Endothelial cell of umbilical vein (primary cell): ENCODE results near the gene SCAPER. TPM values are rescaled to one million over a fixed set of nuclear protein-coding genes. Genes with fewer than 3 reads are reported as not detected.
"Not testable (repeated sequence)": the region's sequence is repeated elsewhere in the genome, so short reads cannot be mapped to it uniquely, and the experiment has no call there.

Experiments used
- BruUV-seq: library from RNA; stranded (reverse); fragments of 400-500 nt; replicated peaks from 2 replicates; lab custom pipeline; 2021; lab: Mats Ljungman, UMichigan
- CTCF ChIA-PET: fragments of 300-600, 350-600 bp; sonication (Branson Sonifier 250); formaldehyde crosslinking; loops from one replicate; lab custom pipeline; 2021; ENCODE audit warnings: antibody characterized with exemption, inconsistent platforms; lab: Charles Lee
- POLR2A ChIA-PET: fragments of 300-600, 350-600 bp; sonication (Branson Sonifier 250); formaldehyde crosslinking; loops from one replicate; lab custom pipeline; 2021; ENCODE audit warnings: antibody characterized with exemption, inconsistent platforms; lab: Charles Lee
- DNase-seq: peaks from one replicate; pipeline ENCODE4 v3.0.0-alpha.2; 2011; ENCODE audit warnings: low read depth, low spot score
- FAIRE-seq: peaks from 2 replicates; lab custom pipeline; 2011; peaks lifted over from hg19 to GRCh38; lab: Jason Lieb, UNC
- H2AFZ ChIP-seq: 2 replicates; pipeline ENCODE4 v1.6.0; 2012; ENCODE audit warnings: low read depth, low read length, control low read depth, inconsistent platforms
- H3K27ac ChIP-seq: 2 replicates; pipeline ENCODE4 v1.5.1; 2011; ENCODE audit warnings: low read depth, mild to moderate bottlenecking, control low read depth, low read length, moderate library complexity; ENCODE audit not compliant: insufficient read depth
- H3K27me3 ChIP-seq, 2 experiments: 2 replicates each; pipeline versions ENCODE4 v1.6.0 to v1.6.1; 2011; ENCODE audit warnings: low read length in 2 of 2, mixed read lengths in 1 of 2; ENCODE audit not compliant: control insufficient read depth in 2 of 2, insufficient read depth in 2 of 2
- H3K36me3 ChIP-seq, 2 experiments: 2 replicates in 1 of 2; 3 replicates in 1 of 2; pipeline ENCODE4 v1.5.1; 2011; ENCODE audit warnings: low read length in 2 of 2, mild to moderate bottlenecking in 1 of 2, moderate library complexity in 1 of 2; ENCODE audit not compliant: control insufficient read depth in 2 of 2, insufficient read depth in 2 of 2; ENCODE audit errors: extremely low read depth in 1 of 2
- H3K4me1 ChIP-seq: 3 replicates; pipeline ENCODE4 v1.5.1; 2011; ENCODE audit warnings: mild to moderate bottlenecking, low read length; ENCODE audit not compliant: control insufficient read depth, insufficient read depth; ENCODE audit errors: extremely low read depth
- H3K4me2 ChIP-seq: 2 replicates; pipeline ENCODE4 v1.6.1; 2011; ENCODE audit warnings: low read length, control low read depth, mixed read lengths; ENCODE audit not compliant: insufficient read depth
- H3K4me3 ChIP-seq, 3 experiments: fragments of 200-600 bp in 1 of 3; sonication (generic), shearing (Covaris generic) in 1 of 3; replicated peaks in 1 of 3; 2 replicates each; pipeline ENCODE4 v1.5.1; 2011 to 2016; ENCODE audit warnings: control low read depth in 3 of 3, low read length in 3 of 3, mild to moderate bottlenecking in 2 of 3, inconsistent platforms in 1 of 3, low read depth in 1 of 3, moderate library complexity in 1 of 3; ENCODE audit not compliant: insufficient read depth in 1 of 3
- H3K79me2 ChIP-seq: 2 replicates; pipeline ENCODE4 v1.6.0; 2012; ENCODE audit warnings: low read length, inconsistent platforms; ENCODE audit not compliant: control insufficient read depth, insufficient read depth
- H3K9ac ChIP-seq: replicated peaks from 2 replicates; pipeline ENCODE3; 2011; ENCODE audit warnings: low read length, control low read depth; ENCODE audit not compliant: insufficient read depth; ENCODE audit errors: extremely low read depth
- H3K9me1 ChIP-seq: replicated peaks from 3 replicates; pipeline ENCODE4 v1.6.0; 2011; ENCODE audit warnings: mild to moderate bottlenecking, low read length; ENCODE audit not compliant: control insufficient read depth, insufficient read depth; ENCODE audit errors: extremely low read depth
- H3K9me3 ChIP-seq: replicated peaks from 2 replicates; pipeline ENCODE4 v1.5.1; 2012; ENCODE audit warnings: low read length, inconsistent platforms; ENCODE audit not compliant: control insufficient read depth, insufficient read depth
- H4K20me1 ChIP-seq: replicated peaks from 2 replicates; pipeline ENCODE3; 2011; ENCODE audit warnings: mild to moderate bottlenecking, low read length; ENCODE audit not compliant: control insufficient read depth, insufficient read depth; ENCODE audit errors: extremely low read depth
- EZH2 ChIP-seq: IDR thresholded peaks from 2 replicates; pipeline ENCODE4 v1.6.1; 2012; ENCODE audit warnings: borderline replicate concordance, low read depth, mild to moderate bottlenecking, moderate library complexity, low read length, inconsistent platforms; ENCODE audit not compliant: severe bottlenecking
- FOS ChIP-seq: IDR thresholded peaks from 2 replicates; pipeline ENCODE4 v1.6.1; 2011; ENCODE audit warnings: mild to moderate bottlenecking, low read length, moderate library complexity, borderline replicate concordance; ENCODE audit not compliant: insufficient read depth
- GATA2 ChIP-seq: IDR thresholded peaks from 2 replicates; pipeline ENCODE4 v1.7.0; 2011; ENCODE audit warnings: low read depth, mild to moderate bottlenecking, moderate library complexity, mixed read lengths, low read length; ENCODE audit not compliant: insufficient read length, insufficient read depth
- JUN ChIP-seq: IDR thresholded peaks from 2 replicates; pipeline ENCODE4 v1.6.1; 2011; ENCODE audit warnings: borderline replicate concordance, low read depth; ENCODE audit not compliant: insufficient read length, insufficient read depth
- MYC ChIP-seq: IDR thresholded peaks from one replicate; pipeline ENCODE4 v1.6.1; 2011; ENCODE audit warnings: mild to moderate bottlenecking, low read depth, low read length
- POLR2A ChIP-seq: IDR thresholded peaks from 2 replicates; pipeline ENCODE4 v1.6.1; 2012; ENCODE audit warnings: low read depth, mild to moderate bottlenecking, control low read depth, low read length
- POLR2AphosphoS5 ChIP-seq: IDR thresholded peaks from 2 replicates; pipeline ENCODE4 v1.6.1; 2012; ENCODE audit warnings: low read depth, mild to moderate bottlenecking, control low read depth, low read length, moderate library complexity; ENCODE audit not compliant: insufficient read depth
- dilution Hi-C: fragments of 300-500 bp; cut with MboI; formaldehyde crosslinking; loops from one replicate; pipeline ENCODE4 v1.15.0; 2019; ENCODE audit warnings: low sequenced_read_pairs; ENCODE audit not compliant: extremely low pct_ligation_motif_present
- intact Hi-C: fragments of 100-400 bp; cut with micrococcal nuclease; formaldehyde crosslinking; loops from one replicate; pipeline ENCODE4 v1.10.0; 2022
- polyA plus RNA-seq, 4 experiments: library from polyadenylated mRNA; depleted of rRNA in 3 of 4; stranded (reverse) in 3 of 4; unstranded in 1 of 4; fragments of >200 nt; gene quantifications; 2 replicates each; pipeline versions ENCODE4 v1.2.1 to v1.2.3, GENCODE V29; 2011 to 2012; ENCODE audit warnings: missing spikeins in 1 of 4
- total RNA-seq: library from RNA; stranded (reverse); gene quantifications from 2 replicates; pipeline ENCODE4 v1.2.3, GENCODE V29; 2021
- TF ChIP-seq, protein P1 (sequence below): IDR thresholded peaks from 2 replicates; pipeline ENCODE4 v1.6.1; 2011; ENCODE audit not compliant: insufficient read depth, insufficient read length
- TF ChIP-seq, protein P2 (sequence below), 2 donors: IDR thresholded peaks; 1 replicate in 1 of 2; 2 replicates in 1 of 2; pipeline ENCODE4 v1.5.1; 2011; ENCODE audit warnings: low read length in 2 of 2, mild to moderate bottlenecking in 2 of 2, moderate library complexity in 2 of 2, control low read depth in 1 of 2, inconsistent platforms in 1 of 2, low read depth in 1 of 2; ENCODE audit not compliant: insufficient read depth in 1 of 2; ENCODE audit errors: extremely low read depth in 1 of 2

The SCAPER gene
- total and polyA plus RNA-seq, 2 donors (not counting 3 experiments of a cell fraction or from before 2014, with no cell fraction given): 2.7 to 12.7 TPM

DNA sequence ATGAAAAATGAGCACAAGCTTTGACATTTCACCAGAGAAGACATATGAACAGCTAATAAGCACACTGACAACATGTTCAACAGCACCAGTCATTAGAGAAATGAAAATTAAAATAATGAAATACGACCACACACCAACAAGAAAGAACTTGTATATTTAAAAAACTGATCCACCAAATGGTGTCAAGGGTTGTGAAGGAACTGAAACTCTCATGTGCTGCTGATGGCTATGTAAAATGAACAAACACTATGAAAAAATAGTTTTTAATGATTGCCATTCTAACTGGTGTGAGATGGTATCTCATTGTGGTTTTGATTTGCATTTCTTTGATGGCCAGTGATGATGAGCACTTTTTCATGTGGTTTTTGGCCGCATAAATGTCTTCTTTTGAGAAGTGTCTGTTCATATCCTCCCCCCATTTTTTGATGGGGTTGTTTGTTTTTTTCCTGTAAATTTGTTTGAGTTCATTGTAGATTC, 193.8 kb downstream of the SCAPER start:
- TF ChIP-seq FOS (no peak), GATA2 (no peak), POLR2A (no peak), JUN (no peak), EZH2 (no peak), MYC (no peak), POLR2AphosphoS5 (no peak)
- TF ChIP-seq, protein P1, sequence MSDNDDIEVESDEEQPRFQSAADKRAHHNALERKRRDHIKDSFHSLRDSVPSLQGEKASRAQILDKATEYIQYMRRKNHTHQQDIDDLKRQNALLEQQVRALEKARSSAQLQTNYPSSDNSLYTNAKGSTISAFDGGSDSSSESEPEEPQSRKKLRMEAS: no peak
- TF ChIP-seq, protein P2, sequence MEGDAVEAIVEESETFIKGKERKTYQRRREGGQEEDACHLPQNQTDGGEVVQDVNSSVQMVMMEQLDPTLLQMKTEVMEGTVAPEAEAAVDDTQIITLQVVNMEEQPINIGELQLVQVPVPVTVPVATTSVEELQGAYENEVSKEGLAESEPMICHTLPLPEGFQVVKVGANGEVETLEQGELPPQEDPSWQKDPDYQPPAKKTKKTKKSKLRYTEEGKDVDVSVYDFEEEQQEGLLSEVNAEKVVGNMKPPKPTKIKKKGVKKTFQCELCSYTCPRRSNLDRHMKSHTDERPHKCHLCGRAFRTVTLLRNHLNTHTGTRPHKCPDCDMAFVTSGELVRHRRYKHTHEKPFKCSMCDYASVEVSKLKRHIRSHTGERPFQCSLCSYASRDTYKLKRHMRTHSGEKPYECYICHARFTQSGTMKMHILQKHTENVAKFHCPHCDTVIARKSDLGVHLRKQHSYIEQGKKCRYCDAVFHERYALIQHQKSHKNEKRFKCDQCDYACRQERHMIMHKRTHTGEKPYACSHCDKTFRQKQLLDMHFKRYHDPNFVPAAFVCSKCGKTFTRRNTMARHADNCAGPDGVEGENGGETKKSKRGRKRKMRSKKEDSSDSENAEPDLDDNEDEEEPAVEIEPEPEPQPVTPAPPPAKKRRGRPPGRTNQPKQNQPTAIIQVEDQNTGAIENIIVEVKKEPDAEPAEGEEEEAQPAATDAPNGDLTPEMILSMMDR (IDR thresholded peaks at IDR 0.05; ENCODE audit: extremely low read depth in 1 of 2, insufficient read depth in 1 of 2, low read depth in 1 of 2, low read length in 2 of 2): no peak
- FAIRE-seq (no peak), DNase-seq (no peak)
- intact Hi-C loops: no loop called here
- POLR2A ChIA-PET: no interaction called here
- no peaks in the 10 kb centered on the region for H3K9me1 ChIP-seq
- H4K20me1 ChIP-seq: no peaks in the 10 kb centered on the region
- H3K27me3 ChIP-seq: no peaks in the 10 kb centered on the region
- no peak overlapping the region for H3K4me2 ChIP-seq
- no peak overlapping the region for H3K9ac ChIP-seq
- dilution Hi-C loops: no loop called here
- no peak overlapping the region for H2AFZ ChIP-seq
- CTCF ChIA-PET: no interaction called here
- H3K27ac ChIP-seq: no peak overlapping the region
- no peaks in the 10 kb centered on the region for H3K36me3 ChIP-seq
- no TSS peak for BruUV-seq
- H3K4me1 ChIP-seq: no peaks in the 10 kb centered on the region
- no peaks in the 10 kb centered on the region for H3K9me3 ChIP-seq
- no peaks in the 10 kb centered on the region for H3K79me2 ChIP-seq
- no peak overlapping the region for H3K4me3 ChIP-seq

DNA sequence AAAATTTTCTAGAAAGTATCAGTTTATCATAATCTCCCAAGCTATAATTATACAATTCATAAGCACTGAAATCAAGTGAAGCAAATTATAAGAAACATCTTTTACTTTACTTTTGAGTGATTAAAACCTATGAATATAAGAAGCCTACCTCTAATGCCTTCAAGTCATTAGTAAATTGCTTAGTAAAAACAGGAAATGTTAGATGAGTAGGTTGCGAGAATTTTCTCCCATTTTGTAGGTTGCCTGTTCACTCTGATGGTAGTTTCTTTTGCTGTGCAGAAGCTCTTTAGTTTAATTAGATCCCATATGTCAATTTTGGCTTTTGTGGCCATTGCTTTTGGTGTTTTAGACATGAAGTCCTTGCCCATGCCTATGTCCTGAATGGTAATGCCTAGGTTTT, 201.1 kb downstream of the SCAPER start:
- CTCF ChIA-PET: interaction anchor here (1.2 kb wide), 1 partner anchor 9 kb away, joined by 3 read pairs; no protein-coding TSS in a partner anchor

More for the DNA sequence above, 201.1 kb downstream of the SCAPER start:
- FAIRE-seq, BruUV-seq, dilution Hi-C loops, H2AFZ ChIP-seq, H3K4me1 ChIP-seq, H3K4me3 ChIP-seq, H3K9ac ChIP-seq, DNase-seq, H3K9me3 ChIP-seq, POLR2A ChIA-PET, intact Hi-C loops, H4K20me1 ChIP-seq, H3K4me2 ChIP-seq, H3K9me1 ChIP-seq, H3K27me3 ChIP-seq, H3K79me2 ChIP-seq, H3K27ac ChIP-seq, H3K36me3 ChIP-seq: not testable (repeated sequence)
